A549 (cell line): ENCODE measurements around the gene SMIM21. TPM values are rescaled to one million over a fixed set of nuclear protein-coding genes. Genes with fewer than 3 reads are reported as not detected.

ENCODE experiments used
- ATAC-seq, 2 experiments: fragments of 200-7000 bp in 1 of 2; fragments of >200 bp in 1 of 2; cut with Nextera tagmentation in 1 of 2; cut with Tn5 transposase in 1 of 2; 3 replicates each; pipeline versions ENCODE4 v1.8.0 to v1.9.1; 2018 to 2020; ENCODE audit warnings: mild to moderate bottlenecking in 1 of 2, moderate library complexity in 1 of 2
- CTCF ChIA-PET: fragments of 300-600 bp; sonication (Branson Sonifier 250); formaldehyde crosslinking; extraction: SDS; loops from one replicate; lab custom pipeline; 2021; ENCODE audit warnings: antibody characterized with exemption, inconsistent platforms; lab: Yijun Ruan, JAX
- POLR2A ChIA-PET: fragments of 350-600 bp; formaldehyde crosslinking; extraction: SDS; loops from one replicate; lab custom pipeline; 2021; ENCODE audit warnings: antibody characterized with exemption, inconsistent platforms; lab: Yijun Ruan, JAX
- DNase-seq, 2 experiments: peaks; one replicate each; pipeline versions ENCODE4 v3.0.0 to v3.0.0-alpha.2; 2011 to 2016; ENCODE audit warnings: low read depth in 1 of 2, low spot score in 1 of 2
- FAIRE-seq: peaks from 2 replicates; lab custom pipeline; 2011; peaks lifted over from hg19 to GRCh38; lab: Jason Lieb, UNC
- H3K27ac ChIP-seq, 2 experiments: fragments of >200 bp; sonication (Bioruptor Twin); formaldehyde crosslinking; 3 replicates each; pipeline ENCODE4 v1.5.1; 2016 to 2017
- H3K4me1 ChIP-seq: fragments of >200 bp; sonication (Bioruptor Twin); formaldehyde crosslinking; 3 replicates; pipeline ENCODE4 v1.6.1; 2016
- H3K4me2 ChIP-seq: fragments of >200 bp; sonication (Bioruptor Twin); formaldehyde crosslinking; 3 replicates; pipeline ENCODE4 v1.6.1; 2016
- H3K4me3 ChIP-seq: fragments of >200 bp; sonication (Bioruptor Twin); formaldehyde crosslinking; 3 replicates; pipeline ENCODE4 v1.5.1; 2016
- H3K9me3 ChIP-seq: fragments of >200 bp; sonication (Bioruptor Twin); formaldehyde crosslinking; 3 replicates; pipeline ENCODE4 v1.6.1; 2016
- CTCF ChIP-seq: fragments of >200 bp; sonication (Bioruptor Twin); formaldehyde crosslinking; IDR thresholded peaks from 3 replicates; pipeline ENCODE4 v1.5.1; 2016
- FOXS1 ChIP-seq: fragments of 250-450 bp; sonication (Bioruptor Pico); IDR thresholded peaks from 2 replicates; pipeline ENCODE4 v1.5.0; 2020; ENCODE audit warnings: mild to moderate bottlenecking, moderate library complexity
- HDAC2 ChIP-seq: fragments of 200-600 bp; sonication (generic); IDR thresholded peaks from 2 replicates; pipeline ENCODE4 v1.6.1; 2016
- HEYL ChIP-seq: fragments of 250-450 bp; sonication (Bioruptor Pico); IDR thresholded peaks from 2 replicates; pipeline ENCODE4 v1.8.0; 2021; ENCODE audit warnings: mild to moderate bottlenecking, moderate library complexity
- HOXB13 ChIP-seq: fragments of 250-450 bp; sonication (Bioruptor Pico); IDR thresholded peaks from 2 replicates; pipeline ENCODE4 v1.5.0; 2020; ENCODE audit warnings: low read depth, mild to moderate bottlenecking, moderate library complexity
- KDM1A ChIP-seq: fragments of 200-600 bp; sonication (generic); IDR thresholded peaks from 2 replicates; pipeline ENCODE4 v1.6.1; 2016; ENCODE audit warnings: low read depth, mild to moderate bottlenecking
- KDM5A ChIP-seq: fragments of 200-600 bp; sonication (generic); IDR thresholded peaks from 2 replicates; pipeline ENCODE4 v1.6.1; 2016; ENCODE audit warnings: antibody characterized with exemption, mild to moderate bottlenecking
- NFE2L2 ChIP-seq: fragments of 150-350 bp; conservative IDR thresholded peaks from 2 replicates; pipeline ENCODE4 v1.6.1; 2014; ENCODE audit warnings: low read length
- PBX3 ChIP-seq: IDR thresholded peaks from 2 replicates; pipeline ENCODE4 v1.6.1; 2012
- PHF8 ChIP-seq: fragments of 200-600 bp; sonication (generic); IDR thresholded peaks from 2 replicates; pipeline ENCODE4 v1.6.1; 2016; ENCODE audit warnings: low read depth, mild to moderate bottlenecking, antibody characterized with exemption, moderate library complexity, borderline replicate concordance
- POLR2A ChIP-seq: IDR thresholded peaks from 2 replicates; pipeline ENCODE4 v1.6.1; 2012; ENCODE audit warnings: mild to moderate bottlenecking, low read length
- RAD21 ChIP-seq, 2 experiments: fragments of >200 bp in 1 of 2; sonication (Bioruptor Twin) in 1 of 2; formaldehyde crosslinking in 1 of 2; IDR thresholded peaks in 1 of 2; conservative IDR thresholded peaks in 1 of 2; 2 replicates in 1 of 2; 3 replicates in 1 of 2; pipeline ENCODE4 v1.6.1; 2012 to 2018; ENCODE audit warnings: inconsistent platforms in 1 of 2
- RARB ChIP-seq: fragments of 250-450 bp; sonication (Bioruptor Pico); IDR thresholded peaks from 2 replicates; pipeline ENCODE4 v1.8.0; 2021; ENCODE audit warnings: mild to moderate bottlenecking, moderate library complexity
- RCOR1 ChIP-seq: fragments of 150-350 bp; IDR thresholded peaks from 2 replicates; pipeline ENCODE4 v1.6.1; 2014; ENCODE audit warnings: antibody characterized with exemption, low read length, low read depth
- REST ChIP-seq: fragments of 200-600 bp; sonication (generic); IDR thresholded peaks from 2 replicates; pipeline ENCODE4 v1.6.1; 2016; ENCODE audit warnings: antibody characterized with exemption, mild to moderate bottlenecking, moderate library complexity
- RFX5 ChIP-seq: fragments of 450-650 bp; IDR thresholded peaks from 2 replicates; pipeline ENCODE4 v1.7.1; 2014; ENCODE audit warnings: antibody characterized with exemption, mild to moderate bottlenecking, moderate library complexity
- SREBF2 ChIP-seq: fragments of 450-650 bp; IDR thresholded peaks from 2 replicates; pipeline ENCODE4 v1.6.1; 2014; ENCODE audit warnings: mild to moderate bottlenecking, moderate library complexity
- TFCP2L1 ChIP-seq: fragments of 250-450 bp; sonication (Bioruptor Pico); IDR thresholded peaks from 2 replicates; pipeline ENCODE4 v1.5.0; 2021; ENCODE audit warnings: mild to moderate bottlenecking
- TP53 ChIP-seq: fragments of 250-450 bp; sonication (Bioruptor Pico); IDR thresholded peaks from 2 replicates; pipeline ENCODE4 v1.5.0; 2021; ENCODE audit warnings: mild to moderate bottlenecking, moderate library complexity
- ZFP36 ChIP-seq: fragments of 450-650 bp; IDR thresholded peaks from 2 replicates; pipeline ENCODE4 v1.6.1; 2014; ENCODE audit warnings: borderline replicate concordance; ENCODE audit not compliant: partially characterized antibody
- ZNF302 ChIP-seq: fragments of 250-450 bp; sonication (Bioruptor Pico); IDR thresholded peaks from 2 replicates; pipeline ENCODE4 v1.9.0; 2021; ENCODE audit warnings: inconsistent platforms, mild to moderate bottlenecking, moderate library complexity
- ZSCAN20 ChIP-seq: fragments of 250-450 bp; sonication (Bioruptor Pico); IDR thresholded peaks from 2 replicates; pipeline ENCODE4 v1.8.0; 2022; ENCODE audit warnings: mild to moderate bottlenecking, moderate library complexity
- WGBS: methylation state at CpG from one replicate; pipeline ENCODE4 v1.1.6; 2017; ENCODE audit errors: missing lambda C conversion rate; 5-methylcytosine and 5-hydroxymethylcytosine counted together
- polyA plus RNA-seq, 4 experiments: library from polyadenylated mRNA; depleted of rRNA in 3 of 4; stranded (reverse); fragments of >200 nt; fragmentation: RNase III in 1 of 4; extraction: RNeasy Plus Mini Kit Qiagen cat#74134 plus additional on column Dnase treatment in 1 of 4; gene quantifications; 2 replicates in 3 of 4; 3 replicates in 1 of 4; pipeline ENCODE4 v1.2.3, GENCODE V29; 2011 to 2017

The SMIM21 gene
- polyA plus RNA-seq, 2 of the 4 experiments (the other 2 are of a cell fraction), result not detected

GRCh38 chr18:75467281-75467795, 39.8 kb upstream of the SMIM21 start:
- ATAC-seq (no peak), FAIRE-seq (no peak)
- TF ChIP-seq HOXB13 (CRISPR knock-in tag) (no peak), ZSCAN20 (CRISPR knock-in tag) (no peak), SREBF2 (no peak), PBX3 (no peak), TFCP2L1 (CRISPR knock-in tag) (no peak), HDAC2 (no peak), RARB (no peak), CTCF (no peak), ZFP36 (no peak)
- TF ChIP-seq, all 56 proteins: peak for 0
- Histone ChIP-seq H3K4me1 (peaks cover 5% of the 10 kb centered on the region; the same call in 1 of the 3 replicates), H3K9me3 (no peaks in the 10 kb centered on the region), H3K4me3 (no peak overlapping the region), H3K4me2 (no peak overlapping the region), H3K27ac (no peak overlapping the region)
- 82% methylated on average over 12 of the region's 12 CpGs for WGBS
- DNase-seq, result no peak
- CTCF ChIA-PET, result interaction anchor here (0.8 kb wide), 1 partner anchor 46 kb away, joined by 3 read pairs; no protein-coding TSS in a partner anchor
- POLR2A ChIA-PET, result no interaction called here

- Histone ChIP-seq H3K27ac (no peak overlapping the region), H3K4me2 (no peak overlapping the region)
- no peak for TF ChIP-seq RCOR1
- no peak for TF ChIP-seq ZFP36
- TF ChIP-seq ZSCAN20 (CRISPR knock-in tag), result no peak
- TF ChIP-seq NFE2L2, result no peak
- no peak for TF ChIP-seq PHF8
- no peak for TF ChIP-seq FOXS1 (CRISPR knock-in tag)
- TF ChIP-seq KDM5A, result no peak
- no peak for TF ChIP-seq KDM1A
- TF ChIP-seq TFCP2L1 (CRISPR knock-in tag), result no peak
- no peak for TF ChIP-seq REST
- TF ChIP-seq, all 56 proteins: peak for 0
- no peak for DNase-seq
- H3K4me1 ChIP-seq, result no peaks in the 10 kb centered on the region
- no peak for FAIRE-seq
- no peaks in the 10 kb centered on the region for H3K9me3 ChIP-seq
- no peak overlapping the region for H3K4me3 ChIP-seq
- ATAC-seq, result no peak
- ChIA-PET CTCF (interaction anchor here (1.5 kb wide), 1 partner anchor 14 kb away, joined by 3 read pairs; no protein-coding TSS in a partner anchor), POLR2A (no interaction called here)
- 60% methylated on average over 4 of the region's 13 CpGs for whole genome bisulfite sequencing
Measured at GRCh38 chr18:75464356-75464755, 36.9 kb upstream of the SMIM21 start.

GRCh38 chr18:75462178-75462832, 34.8 kb upstream of the SMIM21 start:
- CTCF ChIA-PET, result no interaction called here
- H3K9me3 ChIP-seq, result 0 out of 3 replicates have a peak, but pooled peaks cover 3% of the 10 kb centered on the region
- no peak for FAIRE-seq
- no peak for ATAC-seq
- DNase-seq, result no peak
- POLR2A ChIA-PET, result no interaction called here
- no peak overlapping the region for H3K27ac ChIP-seq
- no peaks in the 10 kb centered on the region for H3K4me1 ChIP-seq
- no peak overlapping the region for H3K4me3 ChIP-seq
- H3K4me2 ChIP-seq, result no peak overlapping the region
- 55% methylated on average over 10 of the region's 10 CpGs for WGBS
- TF ChIP-seq REST (no peak), RCOR1 (no peak), TP53 (CRISPR knock-in tag) (no peak), ZNF302 (CRISPR knock-in tag) (no peak), NFE2L2 (no peak), KDM1A (no peak), ZSCAN20 (CRISPR knock-in tag) (no peak), HEYL (CRISPR knock-in tag) (no peak), RAD21 (conservative IDR thresholded peaks at IDR 0.05 in 1 of 2, IDR thresholded peaks at IDR 0.05 in 1 of 2) (no peak), POLR2A (no peak), RFX5 (no peak)
